Lower lobe of right lung (tissue), 2 donors: Measurements from ENCODE around the gene TNFAIP2. TPM values are rescaled to one million over a fixed set of nuclear protein-coding genes. Genes with fewer than 3 reads are reported as not detected.

ENCODE experiments used
- ATAC-seq, 2 donors: fragments of 200-7000 bp; cut with Tn5 transposase; one replicate each; pipeline ENCODE4 v1.9.1; 2020 to 2022; ENCODE audit warnings: mild to moderate bottlenecking in 2 of 2, moderate library complexity in 2 of 2
- DNase-seq: peaks from one replicate; pipeline ENCODE4 v3.0.0-alpha.2; 2020
- H3K27ac ChIP-seq: fragments of 200-600 bp; one replicate; pipeline ENCODE4 v1.8.0; 2022
- H3K27me3 ChIP-seq: fragments of 200-600 bp; one replicate; pipeline ENCODE4 v1.8.0; 2022; ENCODE audit warnings: low read depth
- H3K36me3 ChIP-seq: fragments of 200-600 bp; one replicate; pipeline ENCODE4 v1.8.0; 2022; ENCODE audit warnings: mild to moderate bottlenecking
- H3K4me1 ChIP-seq: fragments of 200-600 bp; one replicate; pipeline ENCODE4 v1.8.0; 2022
- H3K4me3 ChIP-seq: fragments of 200-600 bp; one replicate; pipeline ENCODE4 v1.8.0; 2022; ENCODE audit warnings: mild to moderate bottlenecking
- H3K9me3 ChIP-seq: fragments of 200-600 bp; one replicate; pipeline ENCODE4 v1.8.0; 2022
- CTCF ChIP-seq: fragments of 200-600 bp; IDR thresholded peaks from one replicate; pipeline ENCODE4 v1.8.0; 2022; ENCODE audit warnings: antibody characterized with exemption, mild to moderate bottlenecking
- intact Hi-C: fragments of 100-400 bp; cut with DNase I; formaldehyde crosslinking; loops from one replicate; pipeline ENCODE4 v1.11.0; 2022
- total RNA-seq: library from RNA; stranded (reverse); fragmentation: NEBNext Ultra II Directional; extraction: Animal tissue kit (Norgen Biotek cat#: 25700); gene quantifications from one replicate; pipeline ENCODE4 v1.2.1, GENCODE V29; 2021
- donor health status: DM: no; HTN: yes; CAD: no; lungs with severe emphysema.

The TNFAIP2 gene
- total RNA-seq, 1 donor from 2014 or later, result 254 TPM

DNA sequence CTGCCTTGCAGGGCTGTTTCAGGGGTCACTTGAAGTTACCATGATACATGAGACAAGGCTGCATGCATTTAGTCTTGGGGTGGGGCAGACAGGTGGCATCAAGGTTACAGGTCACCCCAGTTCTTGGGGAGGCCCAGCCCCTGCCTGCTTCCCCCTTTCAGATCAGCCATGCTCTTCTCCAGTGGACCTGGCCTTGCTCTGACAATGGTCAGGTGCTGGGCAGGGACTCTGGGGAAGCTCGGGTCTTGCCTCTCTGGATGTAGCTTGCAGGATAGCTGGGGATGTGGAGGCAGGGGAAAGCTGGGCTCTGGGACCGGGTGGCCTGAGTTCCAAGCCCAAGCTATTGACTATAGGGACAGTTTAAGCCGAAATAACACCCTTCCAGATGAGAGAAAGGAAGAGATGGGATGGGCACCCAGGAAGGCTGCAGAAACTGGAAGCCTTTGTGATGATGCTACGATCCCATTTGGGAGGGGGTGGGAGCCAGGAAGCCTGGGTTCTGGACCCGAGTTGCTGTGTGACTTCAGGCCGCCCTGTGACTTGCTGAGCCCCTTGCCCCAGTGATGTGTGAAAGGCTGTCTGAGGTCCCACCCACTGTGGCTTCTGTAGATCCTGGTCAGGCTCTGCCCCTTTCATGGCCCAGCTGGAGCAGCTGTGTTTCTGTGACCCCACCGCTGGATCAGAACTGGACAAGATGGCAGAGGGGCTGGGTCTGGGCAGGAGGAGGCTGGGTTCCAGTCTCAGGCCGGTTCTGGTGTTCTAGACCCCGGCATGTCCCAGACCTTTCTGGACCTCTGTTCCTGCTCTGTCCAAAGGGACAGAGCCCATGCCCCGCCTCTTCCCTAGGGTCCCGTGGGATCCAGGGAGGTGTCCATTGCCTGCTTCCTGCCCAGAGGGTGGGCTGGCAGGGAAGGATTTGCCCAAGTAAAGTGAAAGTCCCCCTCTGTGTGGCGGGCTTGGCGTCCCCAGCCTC lies 2.1 kb downstream of the TNFAIP2 start:
- Histone ChIP-seq H3K4me3 (peak overlapping the region; percentile 77), H3K4me1 (peaks cover 83% of the 10 kb centered on the region), H3K27me3 (no peaks in the 10 kb centered on the region), H3K9me3 (no peaks in the 10 kb centered on the region), H3K36me3 (peaks cover 27% of the 10 kb centered on the region), H3K27ac (no peak overlapping the region)
- DNase-seq (no peak), ATAC-seq (no peak)
- intact Hi-C loops, result no loop called here
- TF ChIP-seq CTCF, result no peak

- no peaks in the 10 kb centered on the region for H3K9me3 ChIP-seq
- no peak for ATAC-seq
- no peak overlapping the region for H3K27ac ChIP-seq
- no peaks in the 10 kb centered on the region for H3K27me3 ChIP-seq
- H3K4me1 ChIP-seq, result peaks cover 83% of the 10 kb centered on the region
- intact Hi-C loops, result no loop called here
- peak; percentile 50 for DNase-seq
- TF ChIP-seq CTCF, result no peak
- H3K4me3 ChIP-seq, result peak overlapping the region; percentile 34
- H3K36me3 ChIP-seq, result peaks cover 36% of the 10 kb centered on the region
Observed at GRCh38 chr14:103126088-103126872, 3.0 kb downstream of the TNFAIP2 start.

DNA sequence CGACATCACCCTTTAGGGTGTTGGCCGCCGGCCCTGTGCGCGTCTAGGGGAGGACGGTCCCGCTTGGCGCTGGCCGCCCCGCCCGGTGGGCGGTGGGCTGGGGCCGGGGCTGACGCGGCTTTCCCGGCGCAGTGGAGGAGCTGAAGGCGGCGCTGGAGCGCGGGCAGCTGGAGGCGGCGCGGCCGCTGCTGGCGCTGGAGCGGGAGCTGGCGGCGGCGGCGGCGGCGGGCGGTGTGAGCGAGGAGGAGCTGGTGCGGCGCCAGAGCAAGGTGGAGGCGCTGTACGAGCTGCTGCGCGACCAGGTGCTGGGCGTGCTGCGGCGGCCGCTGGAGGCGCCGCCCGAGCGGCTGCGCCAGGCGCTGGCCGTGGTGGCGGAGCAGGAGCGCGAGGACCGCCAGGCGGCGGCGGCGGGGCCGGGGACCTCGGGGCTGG lies 3.6 kb downstream of the TNFAIP2 start:
- Histone ChIP-seq H3K36me3 (peaks cover 42% of the 10 kb centered on the region), H3K27me3 (no peaks in the 10 kb centered on the region), H3K9me3 (no peaks in the 10 kb centered on the region), H3K4me1 (peaks cover 81% of the 10 kb centered on the region), H3K4me3 (peak overlapping the region; percentile 34), H3K27ac (no peak overlapping the region)
- peak; percentile 13 for TF ChIP-seq CTCF
- intact Hi-C loops, result no loop called here
- ATAC-seq (peak; percentile 53 to 63), DNase-seq (peak; percentile 78)

DNA sequence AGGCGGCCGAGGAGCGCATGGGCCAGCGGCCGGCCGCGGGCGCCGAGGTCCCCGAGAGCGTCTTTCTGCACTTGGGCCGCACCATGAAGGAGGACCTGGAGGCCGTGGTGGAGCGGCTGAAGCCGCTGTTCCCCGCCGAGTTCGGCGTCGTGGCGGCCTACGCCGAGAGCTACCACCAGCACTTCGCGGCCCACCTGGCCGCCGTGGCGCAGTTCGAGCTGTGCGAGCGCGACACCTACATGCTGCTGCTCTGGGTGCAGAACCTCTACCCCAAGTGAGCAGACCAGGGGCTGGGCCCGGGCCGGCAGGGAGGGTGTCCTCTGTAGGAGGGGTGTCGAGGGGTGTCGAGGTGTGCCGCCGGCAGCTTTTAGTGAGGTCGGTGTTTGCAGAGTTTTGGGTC lies 4.1 kb downstream of the TNFAIP2 start:
- Histone ChIP-seq H3K4me3 (peak overlapping the region; percentile 10), H3K27me3 (no peaks in the 10 kb centered on the region), H3K36me3 (peaks cover 47% of the 10 kb centered on the region), H3K27ac (no peak overlapping the region), H3K9me3 (no peaks in the 10 kb centered on the region), H3K4me1 (peaks cover 76% of the 10 kb centered on the region)
- no peak for TF ChIP-seq CTCF
- intact Hi-C loops, result no loop called here
- ATAC-seq (no peak), DNase-seq (peak; percentile 48)

GRCh38 chr14:103127861-103128598 lies 4.8 kb downstream of the TNFAIP2 start:
- TF ChIP-seq CTCF, result no peak
- peaks cover 53% of the 10 kb centered on the region for H3K36me3 ChIP-seq
- peaks cover 69% of the 10 kb centered on the region for H3K4me1 ChIP-seq
- no peak overlapping the region for H3K4me3 ChIP-seq
- intact Hi-C loops, result no loop called here
- no peak for ATAC-seq
- no peaks in the 10 kb centered on the region for H3K9me3 ChIP-seq
- H3K27ac ChIP-seq, result no peak overlapping the region
- no peaks in the 10 kb centered on the region for H3K27me3 ChIP-seq
- DNase-seq, result peak; percentile 43
